ENCODE results near the gene ABCG4.

The ABCG4 gene

GRCh38 chr11:119207415-119207960 is 58.6 kb downstream of the ABCG4 start:
- no peak for DNase-seq (ENCODE audit: low read depth)

- no peak for DNase-seq (ENCODE audit: low read depth)
Observed at GRCh38 chr11:119209186-119209585, 60.3 kb downstream of the ABCG4 start.

DNA sequence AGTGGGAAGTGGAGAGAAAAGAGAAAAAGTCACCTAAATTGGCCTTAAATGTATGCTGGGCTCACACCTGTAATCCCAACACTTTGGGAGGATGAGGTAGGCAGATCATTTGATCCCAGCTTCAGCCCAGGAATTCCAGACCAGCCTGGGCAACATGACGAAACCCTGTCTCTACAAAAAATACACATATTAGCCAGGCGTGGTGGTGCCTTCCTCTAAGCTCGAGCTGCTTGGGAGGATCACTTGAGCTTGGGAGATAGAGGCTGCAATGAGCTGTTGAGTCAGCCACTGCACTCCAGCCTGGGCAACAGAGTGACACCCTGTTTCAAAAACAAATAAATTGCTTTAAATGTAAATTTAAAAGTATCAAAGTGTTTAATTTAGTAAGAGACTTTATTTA is 61.2 kb downstream of the ABCG4 start:
- DNase-seq (ENCODE audit: low read depth) = no peak
